HG02938 (cell line): ENCODE data around the gene PRDM4.

Source experiments
- ATAC-seq: cut with Tn5 transposase; IDR thresholded peaks from one replicate; pipeline ENCODE4 v1.9.1; 2021; ENCODE audit warnings: mild to moderate bottlenecking, moderate library complexity; ENCODE audit not compliant: unreplicated experiment

The PRDM4 gene

GRCh38 chr12:107760809-107761501 is at the start of gene PRDM4:
TSS of gene PRDM4 (minus strand) at chr12:107761137. CDS start at chr12:107760515, 622 bp downstream.
- ATAC-seq: peak; percentile 91

GRCh38 chr12:107807471-107808150 is 46.7 kb upstream of the PRDM4 start:
- no peak for ATAC-seq

- no peak for ATAC-seq
Measured at GRCh38 chr12:107805488-107806180, 44.7 kb upstream of the PRDM4 start.

- no peak for ATAC-seq
Measured at GRCh38 chr12:107803092-107803491, 42.2 kb upstream of the PRDM4 start.

GRCh38 chr12:107801150-107801549 is 40.2 kb upstream of the PRDM4 start:
- ATAC-seq: no peak

- ATAC-seq: no peak
Measured at GRCh38 chr12:107798580-107798979, 37.6 kb upstream of the PRDM4 start.

GRCh38 chr12:107794451-107794850 is 33.5 kb upstream of the PRDM4 start:
- no peak for ATAC-seq

GRCh38 chr12:107791465-107792089 is 30.6 kb upstream of the PRDM4 start:
- ATAC-seq: no peak

- no peak for ATAC-seq
Measured at GRCh38 chr12:107788690-107789458, 27.9 kb upstream of the PRDM4 start.

GRCh38 chr12:107788281-107788680 is 27.3 kb upstream of the PRDM4 start:
- no peak for ATAC-seq

- ATAC-seq: peak; percentile 57
Measured at GRCh38 chr12:107783406-107784376, 22.8 kb upstream of the PRDM4 start.

GRCh38 chr12:107782067-107782466 is 21.1 kb upstream of the PRDM4 start:
- ATAC-seq: no peak

- no peak for ATAC-seq
Measured at GRCh38 chr12:107780298-107780697, 19.4 kb upstream of the PRDM4 start.

GRCh38 chr12:107779077-107779831 is 18.3 kb upstream of the PRDM4 start:
- peak; percentile 70 for ATAC-seq

- no peak for ATAC-seq
Measured at GRCh38 chr12:107778383-107779025, 17.6 kb upstream of the PRDM4 start.

GRCh38 chr12:107776171-107776570 is 15.2 kb upstream of the PRDM4 start:
- no peak for ATAC-seq

GRCh38 chr12:107775093-107775721 is 14.3 kb upstream of the PRDM4 start:
- ATAC-seq: no peak
